ENCODE measurements around the gene SPTBN5. TPM values are rescaled to one million over a fixed set of nuclear protein-coding genes. Genes with fewer than 3 reads are reported as not detected.

SPTBN5 gene
- total and polyA plus RNA-seq, 2 experiments from 2014 or later: 0.70 to 2.1 TPM

GRCh38 chr15:41817327-41817726 is 76.5 kb downstream of the SPTBN5 start:
- no peaks in the 10 kb centered on the region for H3K27me3 ChIP-seq
- TF ChIP-seq CTCF (IDR thresholded peaks at IDR 0.05; ENCODE audit: low read depth, low read length): no peak
- H3K4me1 ChIP-seq (ENCODE audit: low read depth): no peaks in the 10 kb centered on the region
- H3K27ac ChIP-seq: no peak overlapping the region
- H3K4me3 ChIP-seq: no peak overlapping the region
- peaks cover 70% of the 10 kb centered on the region for H3K36me3 ChIP-seq
- no peak for DNase-seq (ENCODE audit: low read depth in 1 of 2, low spot score in 1 of 2)
- H3K9me3 ChIP-seq (ENCODE audit: low read depth): no peaks in the 10 kb centered on the region

DNA sequence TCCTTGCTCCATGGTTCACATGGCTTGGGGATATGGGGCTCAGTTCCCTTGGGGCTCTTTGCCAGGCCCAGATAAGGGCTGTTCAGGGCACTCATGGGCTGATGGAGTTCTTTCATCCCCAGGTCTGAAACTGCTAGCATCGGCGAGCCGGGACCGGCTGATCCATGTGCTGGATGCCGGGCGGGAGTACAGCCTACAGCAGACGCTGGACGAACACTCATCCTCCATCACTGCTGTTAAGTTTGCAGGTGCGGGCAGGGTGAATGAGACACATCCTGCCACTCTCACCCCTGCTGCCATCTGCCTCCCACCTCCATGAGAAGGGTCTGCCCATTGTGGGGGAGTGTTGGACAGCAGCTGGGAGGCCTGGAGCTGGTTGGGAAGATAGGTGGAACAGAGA is 77.1 kb downstream of the SPTBN5 start:
- no peak overlapping the region for H3K27ac ChIP-seq
- no peaks in the 10 kb centered on the region for H3K27me3 ChIP-seq
- no peak for TF ChIP-seq CTCF (IDR thresholded peaks at IDR 0.05; ENCODE audit: low read depth, low read length)
- peaks cover 65% of the 10 kb centered on the region for H3K36me3 ChIP-seq
- H3K4me3 ChIP-seq: no peak overlapping the region
- H3K4me1 ChIP-seq (ENCODE audit: low read depth): no peaks in the 10 kb centered on the region
- DNase-seq (ENCODE audit: low read depth in 1 of 2, low spot score in 1 of 2): no peak
- no peaks in the 10 kb centered on the region for H3K9me3 ChIP-seq (ENCODE audit: low read depth)

DNA sequence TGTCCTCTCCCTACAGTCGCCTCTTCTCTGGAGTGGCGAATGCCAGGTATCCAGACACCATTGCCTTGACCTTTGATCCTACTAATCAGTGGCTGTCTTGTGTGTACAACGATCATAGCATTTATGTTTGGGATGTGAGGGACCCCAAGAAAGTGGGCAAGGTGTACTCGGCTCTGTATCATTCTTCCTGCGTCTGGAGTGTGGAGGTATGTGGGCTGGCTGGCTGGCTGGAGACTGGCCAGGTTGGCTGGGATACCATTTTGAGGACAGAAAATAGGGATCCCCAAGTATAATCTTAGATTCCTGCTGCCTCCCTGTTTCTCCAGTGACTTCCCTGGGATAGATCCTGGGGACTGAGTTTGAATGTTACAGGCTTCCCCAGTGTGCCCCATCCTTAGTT is 79.3 kb downstream of the SPTBN5 start:
- no peak for TF ChIP-seq CTCF (IDR thresholded peaks at IDR 0.05; ENCODE audit: low read depth, low read length)
- Histone ChIP-seq H3K27ac (no peak overlapping the region), H3K36me3 (peaks cover 46% of the 10 kb centered on the region), H3K27me3 (no peaks in the 10 kb centered on the region), H3K9me3 (ENCODE audit: low read depth) (no peaks in the 10 kb centered on the region), H3K4me1 (ENCODE audit: low read depth) (peaks cover 4% of the 10 kb centered on the region), H3K4me3 (no peak overlapping the region)
- no peak for DNase-seq (ENCODE audit: low read depth in 1 of 2, low spot score in 1 of 2)

DNA sequence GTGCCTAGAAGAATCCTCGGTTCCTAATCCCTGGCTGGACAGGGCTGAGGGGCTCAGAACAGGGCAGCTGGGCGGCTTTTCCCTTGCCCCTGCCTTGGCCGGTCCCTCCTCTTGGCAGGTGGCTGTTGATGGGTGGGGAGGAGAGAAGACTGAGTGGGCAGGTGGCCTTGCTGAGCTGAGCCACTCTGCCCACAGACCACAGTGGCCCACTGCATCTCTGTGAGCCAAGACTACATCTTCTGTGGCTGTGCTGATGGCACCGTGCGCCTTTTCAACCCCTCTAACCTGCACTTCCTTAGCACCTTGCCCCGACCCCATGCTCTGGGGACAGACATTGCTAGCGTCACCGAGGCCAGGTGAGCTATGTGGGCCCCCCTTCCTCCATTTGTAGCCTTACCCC is 80.4 kb downstream of the SPTBN5 start:
- no peak for DNase-seq (ENCODE audit: low read depth in 1 of 2, low spot score in 1 of 2)
- no peak for TF ChIP-seq CTCF (IDR thresholded peaks at IDR 0.05; ENCODE audit: low read depth, low read length)

GRCh38 chr15:41812820-41813375 is 81.0 kb downstream of the SPTBN5 start:
- no peak for TF ChIP-seq CTCF (IDR thresholded peaks at IDR 0.05; ENCODE audit: low read depth, low read length)
- Histone ChIP-seq H3K4me3 (no peak overlapping the region), H3K9me3 (ENCODE audit: low read depth) (no peaks in the 10 kb centered on the region), H3K27me3 (no peaks in the 10 kb centered on the region), H3K27ac (no peak overlapping the region), H3K36me3 (peaks cover 31% of the 10 kb centered on the region), H3K4me1 (ENCODE audit: low read depth) (peaks cover 4% of the 10 kb centered on the region)
- DNase-seq (ENCODE audit: low read depth in 1 of 2, low spot score in 1 of 2): no peak

More for the DNA sequence above, 80.4 kb downstream of the SPTBN5 start:
- Histone ChIP-seq H3K27me3 (no peaks in the 10 kb centered on the region), H3K9me3 (ENCODE audit: low read depth) (no peaks in the 10 kb centered on the region), H3K36me3 (peaks cover 36% of the 10 kb centered on the region), H3K27ac (no peak overlapping the region), H3K4me3 (no peak overlapping the region), H3K4me1 (ENCODE audit: low read depth) (peaks cover 4% of the 10 kb centered on the region)
